ENCODE measurements around the gene PUS1.

DNA sequence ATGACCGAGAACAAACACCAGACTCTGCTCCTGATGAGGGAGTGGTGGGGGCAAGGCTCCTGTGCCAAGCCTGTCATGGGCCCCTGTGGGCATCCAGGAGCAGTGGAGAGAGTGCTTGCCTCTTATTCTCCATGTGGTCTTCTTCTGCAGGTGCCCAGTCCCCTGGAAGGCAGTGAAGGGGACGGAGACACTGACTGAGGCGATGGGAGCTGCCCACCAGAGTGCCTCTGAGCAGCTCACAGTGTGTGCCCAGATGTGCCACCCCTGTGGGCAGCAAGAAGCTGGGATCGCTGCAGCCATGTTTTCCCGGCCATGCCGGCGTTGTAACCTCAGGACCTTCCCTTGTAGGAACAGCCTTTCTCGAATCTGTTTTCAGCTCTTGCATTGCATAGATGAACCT is 14.3 kb downstream of the PUS1 start:
- TF ChIP-seq ELF4 (IDR thresholded peaks at IDR 0.05) (no peak), BHLHE40 (IDR thresholded peaks at IDR 0.05; ENCODE audit: borderline replicate concordance) (no peak), SP1 (IDR thresholded peaks at IDR 0.05) (no peak), TARDBP (IDR thresholded peaks at IDR 0.05) (no peak), ZNF384 (IDR thresholded peaks at IDR 0.05) (no peak), LEF1 (IDR thresholded peaks at IDR 0.05; ENCODE audit: borderline replicate concordance) (no peak), ARNT (IDR thresholded peaks at IDR 0.05) (no peak), FOXA1 (IDR thresholded peaks at IDR 0.05) (no peak), FOXM1 (IDR thresholded peaks at IDR 0.05; ENCODE audit: borderline replicate concordance) (no peak), SUZ12 (IDR thresholded peaks at IDR 0.05) (no peak), HDGF (IDR thresholded peaks at IDR 0.05; ENCODE audit: borderline replicate concordance) (no peak), CTBP1 (IDR thresholded peaks at IDR 0.05; ENCODE audit: borderline replicate concordance) (no peak)
- TF ChIP-seq, protein P1, sequence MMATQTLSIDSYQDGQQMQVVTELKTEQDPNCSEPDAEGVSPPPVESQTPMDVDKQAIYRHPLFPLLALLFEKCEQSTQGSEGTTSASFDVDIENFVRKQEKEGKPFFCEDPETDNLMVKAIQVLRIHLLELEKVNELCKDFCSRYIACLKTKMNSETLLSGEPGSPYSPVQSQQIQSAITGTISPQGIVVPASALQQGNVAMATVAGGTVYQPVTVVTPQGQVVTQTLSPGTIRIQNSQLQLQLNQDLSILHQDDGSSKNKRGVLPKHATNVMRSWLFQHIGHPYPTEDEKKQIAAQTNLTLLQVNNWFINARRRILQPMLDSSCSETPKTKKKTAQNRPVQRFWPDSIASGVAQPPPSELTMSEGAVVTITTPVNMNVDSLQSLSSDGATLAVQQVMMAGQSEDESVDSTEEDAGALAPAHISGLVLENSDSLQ (IDR thresholded peaks at IDR 0.05), result no peak

Data from HEK293T (cell line).